ENCODE measurements around the gene NPHP4. TPM values are rescaled to one million over a fixed set of nuclear protein-coding genes. Genes with fewer than 3 reads are reported as not detected.
A peak's percentile ranks its signal among the peaks of the same experiment; 100 is the strongest.

NPHP4 gene
- total RNA-seq, 1 donor from 2014 or later, result 12.8 TPM

DNA sequence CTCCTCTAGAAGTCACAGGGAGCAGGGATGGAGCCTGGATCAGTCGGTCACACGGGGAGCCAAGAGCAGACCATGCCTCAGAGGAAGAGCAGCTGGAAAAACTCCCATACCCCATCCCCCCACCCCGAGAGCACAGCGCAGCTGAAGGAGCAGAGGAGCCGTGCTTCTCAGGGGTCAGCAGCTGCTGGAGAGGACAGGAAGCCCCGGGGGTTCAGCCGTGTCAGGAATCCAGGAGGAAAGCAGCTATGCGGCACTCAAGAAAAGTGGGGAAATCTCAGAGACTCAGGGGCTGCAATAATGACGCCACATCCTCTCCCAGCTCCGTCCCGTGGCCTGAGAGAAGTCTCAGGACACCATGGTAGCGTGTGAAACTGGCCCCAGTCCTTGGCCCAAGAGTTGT lies 102.3 kb downstream of the NPHP4 start:
- peaks cover 5% of the 10 kb centered on the region for H3K36me3 Mint-ChIP-seq (ENCODE audit: unreplicated experiment)
- H3K4me1 Mint-ChIP-seq (ENCODE audit: unreplicated experiment), result peaks cover 35% of the 10 kb centered on the region

DNA sequence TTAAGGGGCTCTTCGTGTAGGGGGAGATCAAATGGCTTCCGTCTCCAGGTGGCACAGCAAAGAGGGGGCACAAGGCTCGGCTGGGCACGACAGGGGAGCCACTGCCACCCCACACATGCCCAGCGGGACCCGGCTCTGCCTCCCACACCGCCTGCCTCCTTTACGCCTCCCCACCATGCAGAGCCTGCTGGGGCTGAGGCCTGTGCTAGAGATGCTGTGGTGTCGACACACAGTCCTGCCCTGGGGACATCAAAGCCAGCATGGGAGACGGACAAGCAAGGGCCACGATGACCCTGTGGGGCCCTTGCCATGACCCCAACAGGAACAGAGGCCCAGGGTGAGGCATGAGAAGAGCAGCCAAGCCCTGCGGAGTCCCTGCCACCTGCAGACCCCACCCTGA lies 102.8 kb downstream of the NPHP4 start:
- TF ChIP-seq, protein P1, sequence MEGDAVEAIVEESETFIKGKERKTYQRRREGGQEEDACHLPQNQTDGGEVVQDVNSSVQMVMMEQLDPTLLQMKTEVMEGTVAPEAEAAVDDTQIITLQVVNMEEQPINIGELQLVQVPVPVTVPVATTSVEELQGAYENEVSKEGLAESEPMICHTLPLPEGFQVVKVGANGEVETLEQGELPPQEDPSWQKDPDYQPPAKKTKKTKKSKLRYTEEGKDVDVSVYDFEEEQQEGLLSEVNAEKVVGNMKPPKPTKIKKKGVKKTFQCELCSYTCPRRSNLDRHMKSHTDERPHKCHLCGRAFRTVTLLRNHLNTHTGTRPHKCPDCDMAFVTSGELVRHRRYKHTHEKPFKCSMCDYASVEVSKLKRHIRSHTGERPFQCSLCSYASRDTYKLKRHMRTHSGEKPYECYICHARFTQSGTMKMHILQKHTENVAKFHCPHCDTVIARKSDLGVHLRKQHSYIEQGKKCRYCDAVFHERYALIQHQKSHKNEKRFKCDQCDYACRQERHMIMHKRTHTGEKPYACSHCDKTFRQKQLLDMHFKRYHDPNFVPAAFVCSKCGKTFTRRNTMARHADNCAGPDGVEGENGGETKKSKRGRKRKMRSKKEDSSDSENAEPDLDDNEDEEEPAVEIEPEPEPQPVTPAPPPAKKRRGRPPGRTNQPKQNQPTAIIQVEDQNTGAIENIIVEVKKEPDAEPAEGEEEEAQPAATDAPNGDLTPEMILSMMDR (IDR thresholded peaks at IDR 0.05), result no peak
- H3K27ac Mint-ChIP-seq (ENCODE audit: unreplicated experiment), result no peak overlapping the region
- peaks cover 35% of the 10 kb centered on the region for H3K4me1 Mint-ChIP-seq (ENCODE audit: unreplicated experiment)
- H3K36me3 Mint-ChIP-seq (ENCODE audit: unreplicated experiment), result peaks cover under 1% of the 10 kb centered on the region
- no peaks in the 10 kb centered on the region for H3K9me3 Mint-ChIP-seq (ENCODE audit: unreplicated experiment)
- DNase-seq (ENCODE audit: extremely low spot score, unreplicated experiment), result no peak
- no peaks in the 10 kb centered on the region for H3K27me3 Mint-ChIP-seq (ENCODE audit: unreplicated experiment)
- H3K4me3 Mint-ChIP-seq (ENCODE audit: unreplicated experiment), result no peak overlapping the region

More for the DNA sequence above, 102.3 kb downstream of the NPHP4 start:
- TF ChIP-seq, protein P1 (IDR thresholded peaks at IDR 0.05), result no peak
- Mint-ChIP-seq H3K27me3 (ENCODE audit: unreplicated experiment) (no peaks in the 10 kb centered on the region), H3K27ac (ENCODE audit: unreplicated experiment) (no peak overlapping the region), H3K4me3 (ENCODE audit: unreplicated experiment) (no peak overlapping the region), H3K9me3 (ENCODE audit: unreplicated experiment) (no peaks in the 10 kb centered on the region)
- no peak for DNase-seq (ENCODE audit: extremely low spot score, unreplicated experiment)

DNA sequence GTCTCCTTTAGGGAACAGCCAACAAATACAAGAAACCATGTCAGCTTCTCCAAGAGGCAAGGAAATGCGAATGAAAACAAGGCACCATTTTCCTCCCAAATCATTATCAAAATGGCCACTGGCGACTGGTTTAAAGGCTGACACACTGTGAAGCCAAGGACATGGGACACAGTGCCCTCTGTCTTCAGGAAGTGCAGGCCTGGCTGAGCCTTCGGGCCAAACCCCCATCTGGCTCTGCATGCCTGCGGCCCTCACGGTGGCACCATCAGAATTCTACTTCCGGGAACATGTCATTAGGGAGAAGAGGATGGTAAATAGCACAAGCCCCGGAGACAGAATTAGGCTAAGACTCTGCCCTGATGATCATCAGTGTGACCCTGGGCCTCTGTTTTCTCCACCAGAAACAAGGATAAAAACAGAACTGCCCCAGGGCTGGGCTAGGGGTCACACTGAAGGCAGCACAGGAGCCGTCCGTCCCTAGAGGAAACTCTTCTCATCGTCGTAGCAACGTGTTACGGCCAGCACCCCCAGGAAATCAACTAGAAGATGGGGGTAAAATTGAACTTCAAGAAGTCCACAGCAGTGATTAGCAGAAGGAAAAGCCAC lies 103.5 kb downstream of the NPHP4 start:
- TF ChIP-seq, protein P1 (IDR thresholded peaks at IDR 0.05), result peak; percentile 23
- Mint-ChIP-seq H3K4me3 (ENCODE audit: unreplicated experiment) (no peak overlapping the region), H3K27me3 (ENCODE audit: unreplicated experiment) (no peaks in the 10 kb centered on the region), H3K9me3 (ENCODE audit: unreplicated experiment) (no peaks in the 10 kb centered on the region), H3K27ac (ENCODE audit: unreplicated experiment) (no peak overlapping the region), H3K36me3 (ENCODE audit: unreplicated experiment) (no peaks in the 10 kb centered on the region), H3K4me1 (ENCODE audit: unreplicated experiment) (peaks cover 35% of the 10 kb centered on the region)
- no peak for DNase-seq (ENCODE audit: extremely low spot score, unreplicated experiment)

DNA sequence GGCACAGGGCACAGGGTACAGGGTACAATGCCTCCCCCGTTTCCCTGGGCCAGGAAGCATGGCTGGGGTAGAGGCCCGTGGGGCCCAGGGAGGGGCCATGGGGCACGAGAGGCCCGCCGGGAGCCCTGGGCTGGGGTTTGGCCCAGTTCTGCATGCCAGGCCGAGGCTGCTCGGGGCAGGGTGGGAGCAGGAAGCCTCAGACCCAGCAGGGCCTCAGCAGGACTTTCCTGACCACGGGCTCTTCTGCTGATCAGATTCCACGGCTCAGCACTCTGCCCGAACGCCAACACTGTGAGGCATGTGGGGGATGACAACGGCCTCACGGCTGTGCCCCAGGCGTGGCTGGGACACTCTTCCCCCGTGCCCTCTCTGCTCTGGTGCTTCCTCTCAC lies 104.3 kb downstream of the NPHP4 start:
- no peak for DNase-seq (ENCODE audit: extremely low spot score, unreplicated experiment)
- H3K36me3 Mint-ChIP-seq (ENCODE audit: unreplicated experiment), result no peaks in the 10 kb centered on the region
- no peaks in the 10 kb centered on the region for H3K9me3 Mint-ChIP-seq (ENCODE audit: unreplicated experiment)
- TF ChIP-seq, protein P1 (IDR thresholded peaks at IDR 0.05), result no peak
- no peak overlapping the region for H3K27ac Mint-ChIP-seq (ENCODE audit: unreplicated experiment)
- H3K27me3 Mint-ChIP-seq (ENCODE audit: unreplicated experiment), result no peaks in the 10 kb centered on the region
- H3K4me1 Mint-ChIP-seq (ENCODE audit: unreplicated experiment), result peaks cover 35% of the 10 kb centered on the region
- H3K4me3 Mint-ChIP-seq (ENCODE audit: unreplicated experiment), result no peak overlapping the region

DNA sequence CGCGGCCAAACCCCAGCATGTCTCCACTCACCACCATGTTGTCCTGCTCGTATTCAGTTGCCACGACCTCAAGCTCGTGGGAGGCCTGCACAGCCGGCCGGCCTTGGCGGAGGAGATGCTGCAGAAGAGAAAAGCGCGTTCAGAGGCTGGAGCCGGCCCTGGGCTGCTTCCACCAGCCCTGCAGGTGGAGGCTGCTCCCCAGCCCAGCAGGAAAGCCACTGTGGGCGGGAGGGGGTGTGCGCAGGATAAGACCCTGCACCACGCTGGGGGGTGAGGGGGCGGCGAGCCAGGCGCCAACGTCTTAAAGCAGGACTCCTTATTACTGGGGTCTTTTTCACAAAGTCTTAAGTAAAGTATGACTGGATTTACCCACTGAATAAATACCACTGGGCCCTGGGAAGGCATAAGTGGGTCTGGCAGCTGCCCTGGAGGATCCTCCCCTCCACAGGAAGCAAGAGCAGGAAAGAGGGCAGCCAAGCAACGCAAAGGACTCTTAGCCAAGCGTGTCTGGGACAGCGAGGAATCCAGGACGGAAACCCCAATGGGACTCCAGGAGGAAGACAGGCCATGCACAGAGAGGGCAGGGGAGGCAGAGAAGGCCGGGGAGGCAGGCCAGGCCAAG lies 104.8 kb downstream of the NPHP4 start:
- Mint-ChIP-seq H3K27me3 (ENCODE audit: unreplicated experiment) (no peaks in the 10 kb centered on the region), H3K4me3 (ENCODE audit: unreplicated experiment) (no peak overlapping the region), H3K4me1 (ENCODE audit: unreplicated experiment) (peaks cover 35% of the 10 kb centered on the region), H3K36me3 (ENCODE audit: unreplicated experiment) (no peaks in the 10 kb centered on the region), H3K9me3 (ENCODE audit: unreplicated experiment) (no peaks in the 10 kb centered on the region), H3K27ac (ENCODE audit: unreplicated experiment) (no peak overlapping the region)
- DNase-seq (ENCODE audit: extremely low spot score, unreplicated experiment), result no peak
- TF ChIP-seq, protein P1 (IDR thresholded peaks at IDR 0.05), result no peak
